ENCODE measurements around the gene NME7.

Gene NME7

DNA sequence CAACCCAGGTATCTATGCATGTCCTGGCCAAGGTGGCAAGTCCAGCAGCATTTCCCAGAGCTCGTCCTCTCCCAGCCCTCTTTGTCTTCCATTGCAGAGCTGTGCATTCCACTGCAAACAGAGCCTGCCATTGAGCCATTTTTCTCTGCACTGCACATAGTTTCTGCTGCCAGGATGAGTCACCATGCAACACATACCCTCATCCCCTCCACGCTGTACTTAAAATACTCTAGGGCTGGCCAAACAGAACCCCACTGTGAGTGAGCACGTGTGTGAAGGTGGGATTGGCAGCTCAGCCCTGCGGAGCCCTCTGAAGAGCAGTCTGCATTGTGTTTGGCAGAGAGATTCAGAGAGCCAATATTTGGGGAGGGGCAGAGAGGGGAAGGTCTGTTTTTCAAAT, 265.0 kb downstream of the NME7 start:
- peak; percentile 77 for DNase-seq

DNA sequence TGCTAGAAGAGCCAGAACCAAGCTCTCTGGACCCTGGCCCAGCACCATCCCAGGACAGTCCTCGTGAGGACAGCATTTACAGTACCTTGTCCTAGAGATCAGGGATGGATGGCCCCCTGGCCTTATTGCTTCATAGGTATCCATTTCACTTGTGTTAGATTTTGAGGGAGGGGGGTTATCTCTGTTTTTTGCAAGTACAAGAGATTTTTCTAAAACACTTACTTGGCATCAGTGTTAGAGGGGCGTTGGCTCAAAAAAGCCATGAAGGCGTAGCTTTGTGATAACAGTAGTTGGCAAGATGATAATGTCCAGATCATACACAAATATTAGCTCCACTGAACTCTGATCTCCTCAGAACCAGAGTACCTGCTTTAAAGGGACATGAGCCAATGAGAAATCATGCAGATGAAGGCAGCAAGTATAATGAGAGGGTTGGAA, 266.9 kb downstream of the NME7 start:
- no peak for DNase-seq

GRCh38 chr1:169100208-169100607, 267.4 kb downstream of the NME7 start:
- no peak for DNase-seq

DNA sequence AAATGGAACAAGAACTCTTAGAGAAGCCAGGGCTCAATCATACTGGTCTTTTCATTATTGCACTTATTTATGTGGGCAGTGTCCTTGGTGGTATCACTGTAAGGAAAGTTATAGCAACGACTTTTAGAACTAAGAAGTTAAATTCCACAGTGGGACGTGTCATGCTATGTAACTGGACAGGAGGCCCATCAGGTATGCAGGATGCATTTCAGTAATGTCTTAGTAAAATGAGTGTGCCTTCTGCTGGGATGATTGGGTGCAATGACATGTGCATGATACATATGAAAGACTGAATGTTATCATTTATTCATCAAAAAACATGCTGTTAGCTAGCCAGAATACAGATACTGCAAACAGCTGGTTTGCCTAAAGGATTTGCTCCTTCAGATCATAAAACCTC, 268.0 kb downstream of the NME7 start:
- no peak for DNase-seq

GRCh38 chr1:169098380-169098779, 269.2 kb downstream of the NME7 start:
- no peak for DNase-seq

DNA sequence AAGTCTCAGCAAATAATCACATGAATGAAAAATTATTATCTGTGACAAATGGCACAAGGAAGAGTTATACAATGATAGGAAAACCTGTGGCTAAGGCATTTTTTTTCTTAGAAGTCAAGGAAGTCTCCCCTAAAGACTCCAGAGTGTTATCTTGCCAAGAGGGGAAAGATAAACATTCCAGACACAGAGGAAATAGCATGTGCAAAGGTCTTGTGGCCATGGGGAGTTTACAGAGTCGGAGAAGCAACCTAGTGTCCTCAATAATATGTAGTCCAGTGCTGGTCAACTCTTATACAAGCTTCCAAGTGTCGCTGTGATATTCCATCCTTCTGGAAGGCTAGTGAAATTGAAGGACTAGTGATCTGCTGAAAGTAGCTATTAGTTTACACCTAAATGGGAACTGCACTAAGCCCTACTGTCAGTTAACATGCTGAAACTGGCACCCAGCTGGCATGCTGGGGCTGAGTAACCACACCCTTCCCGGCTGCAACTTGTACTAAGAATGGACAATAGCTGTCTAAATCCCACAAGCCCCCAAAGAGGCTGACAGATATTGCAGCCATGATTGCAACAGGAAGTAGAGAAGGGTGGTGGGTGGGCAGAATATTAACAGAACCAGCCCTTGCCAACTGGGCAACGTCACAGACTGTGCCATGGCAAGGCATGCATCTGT, 272.6 kb downstream of the NME7 start:
- DNase-seq, result no peak

DNA sequence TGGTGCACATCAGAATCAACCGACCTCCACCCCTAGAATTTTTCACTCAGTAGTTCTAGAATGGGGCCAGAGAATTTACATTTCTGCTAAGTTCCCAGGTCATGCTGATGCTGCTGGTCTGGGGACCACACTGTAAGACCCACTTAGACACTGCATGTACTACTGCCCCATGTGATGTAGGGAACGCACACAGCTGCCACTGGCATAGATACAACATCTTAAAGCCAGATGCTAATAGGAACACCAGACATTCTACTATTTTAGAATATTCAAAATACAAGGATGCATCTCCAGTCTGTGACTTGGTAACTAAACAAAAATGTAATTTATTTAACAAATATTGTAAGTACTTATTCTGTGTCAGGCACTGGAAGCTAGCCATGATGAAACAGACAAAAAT, 275.2 kb downstream of the NME7 start:
- no peak for DNase-seq

DNA sequence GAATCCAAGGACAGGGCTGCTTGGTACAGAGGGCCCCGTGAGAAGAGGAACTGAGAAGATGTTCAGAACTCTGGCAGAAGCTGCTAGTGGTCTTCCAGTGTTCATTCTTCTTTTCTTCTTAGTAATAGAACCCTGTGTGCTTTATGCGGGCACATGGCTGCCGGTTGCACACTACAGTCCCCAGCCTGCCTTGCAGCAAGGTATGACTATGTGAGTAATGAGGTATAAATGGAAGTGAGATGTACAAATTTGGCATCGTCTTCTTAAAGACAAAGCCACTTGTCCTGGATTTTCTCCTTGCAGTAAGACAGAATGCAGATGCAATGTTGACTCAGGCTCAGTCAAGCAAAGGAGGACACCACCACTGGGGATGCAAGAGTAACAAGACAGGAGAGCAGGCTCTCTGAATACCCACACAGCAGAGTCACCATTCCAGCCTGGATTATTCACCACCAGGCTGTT, 276.1 kb downstream of the NME7 start:
- DNase-seq, result no peak

GRCh38 chr1:169090900-169091311, 276.7 kb downstream of the NME7 start:
- DNase-seq, result no peak

DNA sequence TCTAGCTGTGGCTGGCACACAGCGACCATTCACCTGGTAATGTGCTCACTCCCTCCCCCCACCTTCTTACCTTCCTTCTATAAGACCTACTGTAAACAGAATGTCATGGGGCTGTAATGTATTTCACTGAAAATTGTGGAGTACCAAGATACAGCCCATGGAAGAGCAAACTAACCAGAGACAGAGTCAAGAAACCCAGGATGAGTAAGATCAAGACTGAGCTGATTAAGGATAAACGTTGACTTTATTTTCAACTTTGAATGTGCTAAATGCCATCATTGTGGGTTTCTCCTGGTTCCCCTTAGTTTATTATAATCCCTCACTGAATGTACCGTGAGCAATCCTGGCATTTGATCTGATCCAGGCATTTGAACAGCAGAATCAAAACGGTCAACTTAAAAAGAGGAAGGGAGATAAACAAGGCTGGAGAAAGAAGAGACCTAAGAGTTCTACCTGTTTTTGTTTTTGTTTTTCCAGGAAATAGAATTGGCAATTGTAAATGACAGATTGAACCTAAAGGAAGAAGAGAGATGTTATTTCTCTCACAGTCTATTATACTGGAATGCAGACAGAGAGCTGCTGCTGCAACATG, 277.2 kb downstream of the NME7 start:
- DNase-seq, result no peak

GRCh38 chr1:169089776-169090175, 277.8 kb downstream of the NME7 start:
- DNase-seq, result no peak

DNA sequence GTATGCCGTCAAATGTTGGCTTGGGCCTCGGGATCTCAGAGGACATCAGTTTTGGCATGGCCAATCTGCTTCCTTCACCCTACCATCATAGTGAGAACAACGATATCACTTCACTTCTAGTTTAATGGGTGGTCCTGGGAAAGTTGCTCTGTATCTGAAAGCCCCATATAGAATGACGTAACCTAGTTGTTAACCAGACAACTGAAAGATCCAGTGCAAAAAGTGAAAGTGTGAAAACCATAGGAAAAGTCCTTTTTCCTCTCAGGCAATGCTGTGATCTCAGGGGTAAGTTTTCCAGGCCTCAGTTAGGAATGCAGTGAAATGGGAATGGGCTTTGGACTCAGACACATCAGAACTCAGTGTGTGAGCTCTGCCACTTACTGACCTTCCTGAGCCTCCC, 279.7 kb downstream of the NME7 start:
- no peak for DNase-seq

- no peak for DNase-seq
These were observed 280.8 kb downstream of the NME7 start for GRCh38 chr1:169086603-169087455.

DNA sequence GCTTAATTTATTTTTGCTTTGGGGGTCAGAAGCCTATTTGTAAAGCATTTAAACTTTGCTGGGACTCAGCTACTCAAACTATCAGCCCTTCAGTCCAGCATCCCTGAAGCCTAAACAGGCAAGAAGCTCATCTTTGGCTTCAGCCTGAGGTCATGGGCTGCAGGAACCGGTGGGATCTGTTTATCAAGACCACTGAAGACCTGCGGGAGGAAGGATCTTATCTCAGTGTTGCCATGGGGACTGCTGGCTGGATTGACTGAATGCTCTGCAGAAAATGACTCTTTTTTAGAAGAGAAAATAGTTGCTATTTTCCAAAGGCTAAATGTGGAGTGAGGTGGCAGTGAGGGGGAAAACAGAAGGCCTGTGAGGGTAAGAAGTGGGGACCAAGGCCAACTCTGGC, 281.7 kb downstream of the NME7 start:
- no peak for DNase-seq

All from DMS79 treated with DMSO at 0.1 percent for 48 hours (cell line).